ACHN (cell line): Measurements from ENCODE around the gene TFRC.
"Not testable (repeated sequence)": the region's sequence is repeated elsewhere in the genome, so short reads cannot be mapped to it uniquely, and the experiment has no call there.

Source experiments
- DNase-seq: peaks from one replicate; pipeline ENCODE4 v3.0.0-alpha.2; 2015
- in situ Hi-C: cut with HindIII; loops from 2 replicates; pipeline ENCODE4 v1.10.0; 2017; ENCODE audit warnings: low sequenced_read_pairs, low pct_ligation_motif_present, low pct_unique_long_range_greater_than_20kb

The TFRC gene

DNA sequence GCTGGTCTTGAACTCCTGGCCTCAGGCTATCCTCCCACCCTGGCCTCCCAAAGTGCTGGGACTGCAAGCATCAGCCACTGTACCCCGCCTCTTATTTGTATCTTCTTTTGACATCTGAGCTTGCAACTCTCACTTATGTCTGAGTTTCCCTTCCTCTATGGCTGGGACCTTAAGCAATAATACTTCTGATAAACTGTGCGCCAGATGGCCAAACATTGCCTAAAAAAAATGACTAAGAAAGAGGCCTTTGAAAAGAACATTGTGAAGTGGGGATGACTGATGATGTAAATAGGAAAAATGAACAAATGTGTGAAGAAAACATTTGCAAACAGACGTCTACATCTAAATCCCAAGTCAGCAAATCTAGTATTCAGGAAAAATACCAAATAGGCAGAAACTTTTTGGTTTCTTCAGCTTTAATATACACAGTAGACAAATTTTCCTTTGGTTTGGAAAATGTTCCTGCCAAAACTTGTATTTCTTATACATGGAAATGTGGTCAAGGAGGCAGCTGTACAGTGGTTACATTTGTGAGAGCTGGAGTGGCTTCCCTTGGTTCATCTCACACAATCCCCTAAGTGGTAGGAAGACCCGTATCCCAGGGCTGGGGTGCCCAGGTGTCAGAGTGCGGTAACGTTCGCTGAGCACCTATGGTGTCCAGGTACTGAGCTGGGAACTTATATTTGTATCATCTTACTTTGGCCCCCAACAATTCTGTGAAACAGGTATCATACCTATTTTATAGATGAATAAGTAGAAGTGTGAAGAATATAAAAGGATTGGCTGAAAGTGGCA lies 11.6 kb upstream of the TFRC start:
- DNase-seq = no peak
- in situ Hi-C loops = no loop called here

DNA sequence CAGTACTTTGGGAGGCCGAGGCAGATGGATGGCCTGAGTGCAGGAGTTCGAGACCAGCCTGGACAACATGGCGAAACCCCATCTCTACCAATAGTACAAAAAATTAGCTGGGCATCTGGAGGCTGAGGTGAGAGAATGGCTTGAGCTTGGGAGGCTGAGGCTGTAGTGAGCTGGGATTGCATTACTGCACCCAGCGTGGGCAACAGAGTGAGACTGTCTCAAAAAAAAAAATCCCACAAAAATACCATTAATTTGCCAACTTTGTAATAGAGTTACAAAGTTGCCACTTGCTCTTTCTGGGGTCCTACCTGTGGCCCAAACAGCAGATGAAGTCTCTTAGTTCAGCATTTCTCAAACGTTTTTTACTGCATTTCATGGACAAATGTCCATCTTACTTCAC lies 6.0 kb upstream of the TFRC start:
- in situ Hi-C loops = no loop called here
- DNase-seq = no peak

DNA sequence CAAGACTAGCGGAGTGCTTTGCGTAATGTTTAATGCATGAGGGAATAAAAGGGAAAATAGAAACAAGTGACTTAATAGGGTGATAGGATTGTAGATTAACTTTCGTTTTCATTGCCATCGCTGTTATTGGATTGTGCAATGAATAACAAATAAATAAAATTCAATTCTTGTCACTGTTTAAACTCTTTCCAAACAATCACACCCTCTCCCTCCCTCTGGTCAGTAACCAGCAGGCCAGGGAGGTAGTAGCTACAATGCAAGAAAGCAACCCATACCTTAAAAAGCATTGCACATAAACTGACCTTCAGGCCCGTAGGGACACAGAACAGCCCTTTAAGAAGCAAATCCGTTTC lies 705 bp upstream of the TFRC start:
- no peak for DNase-seq
- in situ Hi-C loops = no loop called here

DNA sequence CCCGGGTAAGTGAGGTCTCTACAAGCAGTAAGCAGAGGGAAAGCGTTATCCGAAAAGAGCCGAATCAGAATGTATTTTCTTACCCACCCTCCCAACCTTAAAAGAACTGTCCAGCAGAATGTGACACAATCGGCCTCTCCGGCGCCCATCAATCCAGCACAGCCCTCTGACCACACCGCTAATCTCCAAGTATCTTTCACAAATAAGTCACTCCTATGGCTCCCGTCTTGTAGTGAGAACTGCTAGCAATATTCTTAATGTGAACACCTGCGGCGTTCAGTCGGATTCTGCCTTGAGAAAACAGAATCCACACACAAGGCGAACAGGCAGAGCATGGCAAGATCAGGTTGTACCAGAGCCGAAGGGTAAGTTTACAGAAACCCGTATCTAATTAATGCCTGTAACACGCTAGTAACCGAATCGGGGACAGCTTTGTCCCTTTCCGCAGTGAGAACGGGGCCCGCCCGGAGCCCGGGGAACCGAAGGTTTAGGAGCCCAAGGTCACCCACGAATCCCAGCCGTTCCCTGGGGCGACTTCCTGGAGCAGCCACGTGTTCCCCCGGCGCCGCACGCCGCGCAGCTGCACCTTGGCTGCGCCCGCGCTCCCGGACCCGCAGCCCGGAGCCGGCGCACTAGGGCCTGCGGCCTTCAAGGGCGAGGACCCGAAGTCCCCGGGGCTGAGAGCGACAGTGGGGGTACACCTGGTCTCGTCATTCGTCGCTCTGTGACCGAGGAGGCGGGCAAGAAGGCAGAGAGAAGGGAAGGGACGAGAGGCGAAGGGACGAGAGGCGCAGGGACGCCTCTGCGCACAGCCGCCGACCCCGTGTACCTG lies 672 bp downstream of the TFRC start:
- in situ Hi-C loops = no loop called here
- peak; percentile 49 for DNase-seq

DNA sequence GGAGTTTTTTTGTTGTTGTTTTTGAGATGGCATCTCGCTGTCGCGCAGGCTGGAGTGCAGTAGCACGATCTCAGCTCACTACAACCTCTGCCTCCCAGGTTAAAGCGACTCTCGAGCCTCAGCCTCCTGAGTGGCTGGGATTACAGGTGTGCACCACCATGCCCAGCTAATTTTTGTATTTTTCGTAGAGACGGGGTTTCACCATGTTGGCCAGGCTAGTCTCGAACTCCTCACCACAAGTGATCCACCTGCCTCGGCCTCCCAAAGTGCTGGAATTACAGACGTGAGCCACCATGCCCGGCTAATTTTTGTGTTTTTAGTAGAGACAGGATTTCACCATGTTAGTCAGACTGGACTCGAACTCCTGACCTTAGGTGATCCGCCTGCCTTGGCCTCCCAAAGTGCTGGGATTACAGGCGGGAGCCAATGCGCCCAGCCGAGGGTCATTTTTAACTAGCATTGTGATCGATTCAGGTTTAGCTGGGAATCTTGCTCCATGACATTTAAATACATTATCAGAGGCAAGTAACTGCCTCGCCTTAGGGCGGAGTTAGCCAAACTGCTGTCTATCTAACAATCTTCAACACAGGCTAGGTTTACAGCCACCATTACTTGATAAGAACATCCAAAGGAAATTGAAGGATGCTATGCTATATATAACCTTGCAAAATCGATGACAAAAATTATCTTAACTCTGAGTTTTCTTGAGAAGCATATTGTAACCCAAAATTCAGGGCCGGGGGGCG lies 1.6 kb downstream of the TFRC start:
- in situ Hi-C loops, DNase-seq: not testable (repeated sequence)

DNA sequence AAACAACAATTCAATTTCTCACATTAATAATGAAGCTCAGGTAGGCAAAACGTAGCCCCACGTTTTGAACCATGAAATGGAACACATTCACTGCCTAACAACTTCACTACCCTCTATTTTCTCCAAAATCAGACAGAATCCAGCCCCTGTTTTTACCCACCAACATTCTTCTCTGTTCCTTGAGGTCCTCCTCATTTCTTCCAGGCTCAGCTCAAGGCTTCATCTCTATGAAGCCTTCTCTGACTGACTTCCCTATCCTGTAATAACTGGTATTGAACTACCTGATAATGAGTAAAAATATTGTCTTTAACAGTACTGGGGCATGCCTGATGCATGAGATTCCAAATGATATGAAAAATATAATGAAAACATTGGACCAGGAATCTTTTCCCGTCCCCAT lies 2.2 kb downstream of the TFRC start:
- in situ Hi-C loops = no loop called here
- DNase-seq = no peak

DNA sequence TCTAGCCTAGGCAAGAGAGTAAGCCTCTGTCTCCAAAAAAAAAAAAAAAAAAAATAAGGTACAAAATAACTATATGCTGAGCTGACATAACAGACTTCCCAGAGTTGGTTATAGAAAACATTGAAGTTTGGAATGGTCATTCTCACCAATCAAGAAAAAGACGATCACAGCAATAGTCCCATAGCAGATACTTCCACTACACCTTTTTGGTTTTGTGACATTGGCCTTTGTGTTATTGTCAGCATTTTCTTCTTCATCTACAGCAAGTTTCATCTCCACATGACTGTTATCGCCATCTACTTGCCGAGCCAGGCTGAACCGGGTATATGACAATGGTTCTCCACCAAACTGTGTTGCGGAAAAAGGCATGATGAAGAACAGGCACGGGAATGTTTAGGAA lies 6.9 kb downstream of the TFRC start:
- DNase-seq = no peak
- in situ Hi-C loops = no loop called here

DNA sequence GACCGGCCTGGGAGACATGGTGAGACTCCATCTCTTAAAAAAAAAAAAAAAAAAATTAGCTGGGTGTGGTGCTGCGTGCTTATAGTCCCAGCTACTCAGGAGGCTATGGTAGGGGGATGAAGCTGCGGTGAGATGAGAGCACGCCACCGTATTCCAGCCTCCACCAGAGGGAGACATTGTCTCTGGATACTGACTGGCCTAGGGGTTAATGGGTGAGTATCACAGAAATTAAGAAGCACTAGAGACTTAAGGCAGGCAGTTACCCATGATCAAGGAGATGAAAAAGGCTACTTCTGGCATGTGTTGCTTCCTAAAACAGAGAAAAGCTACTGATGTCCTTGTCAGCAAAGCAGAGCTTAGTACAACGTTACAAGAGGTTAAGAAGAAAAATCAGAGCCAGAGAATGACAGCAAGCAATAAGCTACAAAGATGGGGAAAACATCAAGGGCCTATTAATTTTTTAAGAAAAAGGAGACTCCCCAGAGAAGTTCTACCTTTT lies 8.6 kb downstream of the TFRC start:
- in situ Hi-C loops = no loop called here
- peak; percentile 49 for DNase-seq

DNA sequence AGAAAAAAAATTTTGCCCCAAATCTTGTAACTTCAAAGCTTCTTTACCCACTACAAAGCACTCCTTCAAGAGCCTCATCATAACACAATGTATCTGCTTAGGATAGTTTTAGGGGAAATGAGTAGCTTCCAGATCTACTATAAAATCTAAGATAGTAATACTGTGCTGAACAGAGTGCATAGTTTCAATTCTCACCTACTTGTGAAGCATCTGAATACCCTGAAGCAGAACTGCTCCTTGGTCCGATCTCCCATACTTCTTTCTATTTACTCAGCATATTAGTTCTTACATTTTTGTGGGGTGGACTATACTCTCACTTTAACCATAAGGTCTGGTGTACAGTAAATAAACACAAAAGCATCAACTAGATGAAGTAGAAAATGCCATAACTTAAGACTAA lies 9.6 kb downstream of the TFRC start:
- no peak for DNase-seq
- in situ Hi-C loops = no loop called here

DNA sequence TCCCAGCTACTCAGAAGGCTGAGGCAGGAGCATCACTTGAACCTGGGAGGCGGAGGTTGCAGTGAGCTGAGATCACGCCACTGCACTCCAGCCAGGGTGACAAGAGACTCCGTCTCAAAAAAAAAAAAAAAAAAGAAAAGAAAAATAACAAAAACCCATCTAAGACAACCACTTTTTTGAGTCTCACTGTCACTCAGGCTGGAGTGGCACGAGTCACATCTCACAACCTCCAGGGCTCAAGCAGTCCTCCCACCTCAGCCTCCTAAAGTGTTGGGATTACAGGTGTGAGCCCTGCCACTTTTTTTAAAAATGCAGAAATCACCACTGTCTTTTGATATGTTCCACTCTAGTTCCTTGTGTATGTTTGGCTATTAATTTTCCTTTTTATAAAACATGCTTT lies 13.1 kb downstream of the TFRC start:
- DNase-seq, in situ Hi-C loops: not testable (repeated sequence)

DNA sequence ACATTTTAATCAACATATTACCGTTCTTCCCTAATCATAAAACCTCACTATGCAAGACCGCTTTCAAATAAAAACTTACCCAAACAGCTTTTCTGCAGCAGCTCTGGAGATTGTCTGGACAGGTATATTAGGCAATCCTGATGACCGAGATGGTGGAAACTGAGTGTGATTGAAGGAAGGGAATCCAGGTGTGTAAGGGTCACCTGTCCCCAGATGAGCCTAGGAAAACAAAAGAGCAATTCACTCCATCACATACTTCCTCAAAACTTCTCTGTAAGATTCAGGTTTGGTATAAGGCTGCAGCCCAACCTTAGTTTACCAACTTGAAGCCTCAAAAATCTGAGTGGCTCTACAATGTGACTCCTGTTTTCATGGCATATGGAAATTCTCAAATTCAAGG lies 14.5 kb downstream of the TFRC start:
- in situ Hi-C loops = no loop called here
- DNase-seq = no peak

DNA sequence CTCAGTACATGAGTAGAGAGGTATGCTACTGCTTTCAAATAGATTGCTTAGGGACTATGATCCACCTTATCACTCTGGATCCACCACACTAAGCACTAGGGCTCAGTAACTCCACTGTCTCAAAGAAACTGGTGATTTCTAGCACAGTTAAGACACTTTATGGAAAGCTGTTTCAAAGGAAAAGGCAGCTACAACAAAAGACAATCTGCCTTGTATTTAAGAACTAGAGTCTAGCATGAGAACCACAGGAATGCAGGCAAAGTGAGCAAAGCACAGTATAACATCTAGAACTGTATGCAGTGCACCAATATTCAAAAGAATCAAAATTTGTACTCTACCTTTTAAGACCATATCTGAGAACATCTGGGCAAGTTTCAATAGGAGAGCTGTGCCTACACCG lies 17.9 kb downstream of the TFRC start:
- in situ Hi-C loops = no loop called here
- DNase-seq = no peak

DNA sequence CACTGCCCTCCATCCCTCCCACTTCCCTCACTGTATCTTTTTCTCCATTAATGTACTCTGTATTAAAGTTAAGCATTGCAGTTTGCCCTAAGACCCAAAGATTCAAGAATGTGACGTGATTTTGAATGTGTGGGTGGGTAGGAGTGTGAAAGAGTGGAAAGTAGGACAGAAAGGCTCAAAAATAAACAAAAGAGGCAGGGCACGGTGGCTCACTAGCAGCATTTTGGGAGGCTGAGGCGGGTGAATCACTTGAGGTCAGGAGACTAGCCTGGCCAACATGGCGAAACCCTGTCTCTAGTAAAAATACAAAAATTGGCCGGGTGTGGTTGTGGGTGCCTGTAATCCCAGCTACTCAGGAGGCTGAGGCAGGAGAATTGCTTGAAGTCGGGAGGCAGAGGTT lies 18.4 kb downstream of the TFRC start:
- in situ Hi-C loops = no loop called here
- no peak for DNase-seq

DNA sequence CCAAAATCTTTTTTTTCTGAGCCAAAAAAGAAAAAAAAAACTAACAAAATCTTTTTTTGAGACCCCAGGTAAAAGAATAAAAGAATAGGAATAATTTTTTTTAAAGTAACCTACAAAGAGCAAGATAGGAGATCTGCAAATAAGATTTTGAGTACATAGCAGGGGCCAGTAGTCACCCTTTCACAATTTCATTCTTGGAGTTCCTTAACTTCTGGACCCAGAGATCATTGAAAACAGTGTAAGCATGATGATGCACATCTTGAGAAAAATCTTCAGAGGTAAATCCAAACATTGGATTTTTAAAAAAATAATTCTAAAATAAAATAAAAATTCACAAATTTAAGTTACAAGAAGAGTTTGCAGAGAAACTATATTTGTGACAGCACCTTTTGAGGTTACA lies 18.8 kb downstream of the TFRC start:
- DNase-seq = no peak
- in situ Hi-C loops = no loop called here

DNA sequence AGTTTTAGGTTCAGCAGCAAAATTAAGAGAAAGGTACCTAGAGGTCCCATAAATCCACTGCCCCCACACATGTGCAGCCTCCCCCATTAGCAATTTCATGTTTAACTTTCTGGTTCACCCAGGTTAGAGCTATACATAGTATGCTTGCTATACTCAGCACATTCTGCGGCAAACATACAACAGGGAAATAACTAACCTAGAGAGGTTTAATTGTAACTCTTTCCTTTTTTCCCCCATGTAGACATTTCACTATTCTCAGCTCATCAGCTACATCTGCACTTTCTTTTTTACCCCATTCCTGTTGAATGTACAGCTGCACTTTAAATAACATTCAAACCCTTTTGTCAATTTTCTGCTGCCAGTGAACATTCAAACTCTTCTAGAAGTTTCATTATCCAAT lies 21.1 kb downstream of the TFRC start:
- in situ Hi-C loops = no loop called here
- DNase-seq = no peak

DNA sequence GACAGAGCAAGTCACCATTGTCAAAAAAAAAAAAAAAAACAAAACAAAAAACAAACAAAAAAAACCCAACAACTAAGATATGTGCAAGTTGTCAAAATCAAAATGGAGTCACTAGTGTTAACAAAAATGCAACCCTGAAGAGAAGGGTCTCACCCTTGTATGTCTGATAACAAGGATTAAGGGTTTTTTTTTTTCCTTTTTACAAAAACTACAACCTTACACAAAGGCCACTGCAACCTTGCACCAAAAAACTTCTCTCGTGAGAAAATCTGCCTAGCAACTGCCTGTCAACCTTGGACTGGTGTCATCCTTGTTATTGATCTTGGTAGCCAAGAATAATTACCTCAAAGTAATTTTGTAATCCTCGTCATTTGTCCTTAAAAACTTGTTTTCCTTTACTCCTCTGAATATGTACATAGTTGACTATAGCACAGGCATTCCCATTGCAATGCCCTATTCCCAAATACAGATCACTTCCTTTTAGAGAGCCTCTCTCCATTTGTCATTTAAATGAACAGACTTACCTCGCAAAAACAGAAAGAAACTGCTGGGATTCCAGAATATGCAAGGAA lies 24.0 kb downstream of the TFRC start:
- DNase-seq = no peak
- in situ Hi-C loops = no loop called here

DNA sequence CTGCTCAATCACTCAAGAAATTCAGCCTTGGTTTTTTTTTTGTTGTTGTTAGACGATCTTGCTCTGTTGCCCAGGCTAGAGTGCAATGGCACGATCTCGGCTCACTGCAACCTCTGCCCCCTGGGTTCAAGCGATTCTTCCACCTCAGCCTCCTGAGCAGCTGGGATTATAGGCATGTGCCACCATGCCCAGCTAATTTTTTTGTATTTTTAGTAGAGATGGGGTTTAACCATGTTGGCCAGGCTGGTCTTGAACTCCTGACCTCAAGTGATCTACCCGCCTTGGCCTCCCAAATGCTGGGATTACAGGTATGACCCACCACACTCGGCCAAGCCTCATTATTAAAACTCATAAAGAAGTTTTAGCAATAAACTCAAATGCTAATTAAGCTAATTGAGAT lies 25.5 kb downstream of the TFRC start:
- in situ Hi-C loops, DNase-seq: not testable (repeated sequence)

DNA sequence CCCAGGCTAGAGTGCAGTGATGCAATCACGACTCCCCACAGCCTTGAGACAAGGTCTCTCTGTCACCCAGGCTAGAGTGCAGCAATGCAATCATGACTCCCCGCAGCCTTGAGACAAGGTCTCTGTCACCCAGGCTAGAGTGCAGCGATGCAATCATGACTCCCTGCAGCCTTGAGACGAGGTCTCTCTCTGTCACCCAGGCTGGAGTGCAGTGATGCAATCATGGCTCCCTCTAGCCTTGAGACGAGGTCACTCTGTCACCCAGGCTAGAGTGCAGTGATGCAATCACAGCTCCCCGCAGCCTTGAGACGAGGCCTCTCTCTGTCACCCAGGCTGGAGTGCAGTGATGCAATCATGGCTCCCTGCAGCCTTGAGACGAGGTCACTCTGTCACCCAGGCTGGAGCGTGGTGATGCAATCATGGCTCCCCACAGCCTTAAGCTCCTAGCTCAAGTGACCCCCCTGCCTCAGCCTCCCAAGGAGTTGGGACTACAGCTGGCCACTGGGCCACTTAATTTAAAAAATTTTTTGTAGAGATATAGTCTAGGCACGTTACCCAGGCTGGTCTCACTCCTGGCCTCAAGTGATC lies 26.1 kb downstream of the TFRC start:
- in situ Hi-C loops = no loop called here
- DNase-seq = no peak

DNA sequence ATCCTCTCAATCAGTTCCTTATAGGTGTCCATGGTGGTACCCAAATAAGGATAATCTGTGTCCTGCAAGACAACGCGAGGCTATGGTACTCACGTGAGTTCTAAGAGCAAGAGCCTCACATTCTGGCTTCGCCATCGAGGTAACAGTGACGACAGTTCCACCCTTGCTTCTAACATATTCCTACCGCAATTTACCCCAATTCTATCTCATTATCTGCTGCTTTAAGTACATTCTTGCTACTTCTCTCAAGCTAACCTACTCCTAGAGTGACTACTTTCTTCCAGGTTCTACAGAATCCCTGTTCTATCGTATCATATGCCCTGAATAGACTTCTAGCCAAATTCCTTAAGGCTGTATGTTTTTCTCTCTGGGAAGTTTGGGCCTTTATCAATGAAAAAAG lies 26.6 kb downstream of the TFRC start:
- DNase-seq = no peak
- in situ Hi-C loops = no loop called here
